Measurements from ENCODE around the gene TRAF4.

TRAF4 gene

GRCh38 chr17:28783161-28783560, 39.4 kb downstream of the TRAF4 start:
- no peak for ATAC-seq
- no peak for TF ChIP-seq CREB5 (CRISPR knock-in tag; IDR thresholded peaks at IDR 0.05; ENCODE audit: low read depth)
- TF ChIP-seq ZNF70 (CRISPR knock-in tag; IDR thresholded peaks at IDR 0.05), result no peak
- no peak for TF ChIP-seq ISL1 (CRISPR knock-in tag; IDR thresholded peaks at IDR 0.05)
- TF ChIP-seq RARB (CRISPR knock-in tag; IDR thresholded peaks at IDR 0.05), result no peak
- no peak for TF ChIP-seq ZC3H10 (CRISPR knock-in tag; IDR thresholded peaks at IDR 0.05)
- no peak for TF ChIP-seq ZNF565 (CRISPR knock-in tag; conservative IDR thresholded peaks at IDR 0.05; ENCODE audit: low read depth)
- no peak for TF ChIP-seq SNAI2 (CRISPR knock-in tag; IDR thresholded peaks at IDR 0.05)
- no peak for TF ChIP-seq TOX (CRISPR knock-in tag; IDR thresholded peaks at IDR 0.05; ENCODE audit: borderline replicate concordance)
- no peak for TF ChIP-seq TCF4 (CRISPR knock-in tag; IDR thresholded peaks at IDR 0.05; ENCODE audit: borderline replicate concordance)
- TF ChIP-seq PPARA (CRISPR knock-in tag; IDR thresholded peaks at IDR 0.05; ENCODE audit: borderline replicate concordance), result no peak
- TF ChIP-seq OSR1 (CRISPR knock-in tag; IDR thresholded peaks at IDR 0.05), result no peak
- no peak for TF ChIP-seq PATZ1 (CRISPR knock-in tag; IDR thresholded peaks at IDR 0.05; ENCODE audit: borderline replicate concordance)
- TF ChIP-seq CSDC2 (CRISPR knock-in tag; IDR thresholded peaks at IDR 0.05), result no peak
- no peak for TF ChIP-seq ARNTL (CRISPR knock-in tag; IDR thresholded peaks at IDR 0.05; ENCODE audit: borderline replicate concordance, low read depth)
- no peak for TF ChIP-seq GLIS3 (CRISPR knock-in tag; IDR thresholded peaks at IDR 0.05)
- TF ChIP-seq BACH2 (CRISPR knock-in tag; IDR thresholded peaks at IDR 0.05; ENCODE audit: borderline replicate concordance), result no peak
- TF ChIP-seq TSHZ2 (CRISPR knock-in tag; IDR thresholded peaks at IDR 0.05), result no peak

- no peak for ATAC-seq
- TF ChIP-seq PATZ1 (CRISPR knock-in tag; IDR thresholded peaks at IDR 0.05; ENCODE audit: borderline replicate concordance) (no peak), BACH2 (CRISPR knock-in tag; IDR thresholded peaks at IDR 0.05; ENCODE audit: borderline replicate concordance) (no peak), POU6F1 (CRISPR knock-in tag; IDR thresholded peaks at IDR 0.05; ENCODE audit: borderline replicate concordance, low read depth) (no peak), ISL1 (CRISPR knock-in tag; IDR thresholded peaks at IDR 0.05) (no peak), PPARA (CRISPR knock-in tag; IDR thresholded peaks at IDR 0.05; ENCODE audit: borderline replicate concordance) (no peak), TSHZ2 (CRISPR knock-in tag; IDR thresholded peaks at IDR 0.05) (no peak), RARB (CRISPR knock-in tag; IDR thresholded peaks at IDR 0.05) (no peak), ESRRG (CRISPR knock-in tag; IDR thresholded peaks at IDR 0.05) (no peak), OSR1 (CRISPR knock-in tag; IDR thresholded peaks at IDR 0.05) (no peak), ZFP3 (CRISPR knock-in tag; IDR thresholded peaks at IDR 0.05) (no peak), SNAI2 (CRISPR knock-in tag; IDR thresholded peaks at IDR 0.05) (no peak), ZNF70 (CRISPR knock-in tag; IDR thresholded peaks at IDR 0.05) (no peak), ZNF8 (CRISPR knock-in tag; IDR thresholded peaks at IDR 0.05) (no peak), ZNF565 (CRISPR knock-in tag; conservative IDR thresholded peaks at IDR 0.05; ENCODE audit: low read depth) (no peak), CSDC2 (CRISPR knock-in tag; IDR thresholded peaks at IDR 0.05) (no peak)
Observed at GRCh38 chr17:28788100-28788499, 44.3 kb downstream of the TRAF4 start.
